Hematopoietic multipotent progenitor cell treated with erythropoietin and hydrocortisone succinate and interleukin-3 and kit ligand, for 4 days (in vitro differentiated cells): ENCODE measurements around the gene RGS18.
"Not testable (repeated sequence)": the region's sequence is repeated elsewhere in the genome, so short reads cannot be mapped to it uniquely, and the experiment has no call there.

Experiments
- DNase-seq: peaks from one replicate; pipeline ENCODE4 v3.0.0-alpha.2; 2015

The RGS18 gene

GRCh38 chr1:192158181-192158580 is at the start of gene RGS18:
RGS18 (plus strand) TSS chr1:192158462; CDS start chr1:192158638, 176 bp downstream.
- DNase-seq, result peak; percentile 96

GRCh38 chr1:192109576-192109975 is 48.7 kb upstream of the RGS18 start:
- DNase-seq, result no peak

GRCh38 chr1:192115000-192115399 is 43.3 kb upstream of the RGS18 start:
- DNase-seq, result no peak

- DNase-seq, result no peak
Measured at GRCh38 chr1:192118881-192119405, 39.3 kb upstream of the RGS18 start.

GRCh38 chr1:192119701-192120100 is 38.6 kb upstream of the RGS18 start:
- no peak for DNase-seq

- DNase-seq, result no peak
Measured at GRCh38 chr1:192122668-192123067, 35.6 kb upstream of the RGS18 start.

- no peak for DNase-seq
Measured at GRCh38 chr1:192123212-192123611, 35.0 kb upstream of the RGS18 start.

GRCh38 chr1:192126030-192126619 is 32.1 kb upstream of the RGS18 start:
- no peak for DNase-seq

- no peak for DNase-seq
Measured at GRCh38 chr1:192130175-192130574, 28.1 kb upstream of the RGS18 start.

GRCh38 chr1:192130865-192131264 is 27.4 kb upstream of the RGS18 start:
- not testable (repeated sequence) for DNase-seq

GRCh38 chr1:192131914-192132313 is 26.3 kb upstream of the RGS18 start:
- no peak for DNase-seq

GRCh38 chr1:192133350-192133926 is 24.8 kb upstream of the RGS18 start:
- no peak for DNase-seq

GRCh38 chr1:192140382-192140781 is 17.9 kb upstream of the RGS18 start:
- no peak for DNase-seq

GRCh38 chr1:192147221-192147620 is 11.0 kb upstream of the RGS18 start:
- no peak for DNase-seq

GRCh38 chr1:192147696-192148095 is 10.6 kb upstream of the RGS18 start:
- no peak for DNase-seq

- no peak for DNase-seq
Measured at GRCh38 chr1:192151176-192151575, 7.1 kb upstream of the RGS18 start.

GRCh38 chr1:192153276-192153675 is 5.0 kb upstream of the RGS18 start:
- no peak for DNase-seq

GRCh38 chr1:192157067-192157466 is 1.2 kb upstream of the RGS18 start:
- no peak for DNase-seq

GRCh38 chr1:192159014-192159413 is 752 bp downstream of the RGS18 start:
- DNase-seq, result peak; percentile 77

GRCh38 chr1:192159781-192160180 is 1.5 kb downstream of the RGS18 start:
- peak; percentile 81 for DNase-seq

GRCh38 chr1:192160196-192160595 is 1.9 kb downstream of the RGS18 start:
- DNase-seq, result peak; percentile 60

- no peak for DNase-seq
Measured at GRCh38 chr1:192161976-192162375, 3.7 kb downstream of the RGS18 start.

- no peak for DNase-seq
Measured at GRCh38 chr1:192162376-192162775, 4.1 kb downstream of the RGS18 start.

- not testable (repeated sequence) for DNase-seq
Measured at GRCh38 chr1:192165002-192165401, 6.7 kb downstream of the RGS18 start.

- no peak for DNase-seq
Measured at GRCh38 chr1:192167011-192167410, 8.7 kb downstream of the RGS18 start.
